ENCODE data around the gene COL4A2.

Gene COL4A2

GRCh38 chr13:110503979-110504499 is 197.0 kb downstream of the COL4A2 start:
- DNase-seq, result no peak

- DNase-seq, result no peak
Observed at GRCh38 chr13:110505594-110505993, 198.5 kb downstream of the COL4A2 start.

GRCh38 chr13:110506396-110506795 is 199.3 kb downstream of the COL4A2 start:
- no peak for DNase-seq

- DNase-seq, result peak in 1 of 2 experiments; percentile 16
Observed at GRCh38 chr13:110506859-110507566, 199.9 kb downstream of the COL4A2 start.

GRCh38 chr13:110507678-110508381 is 200.7 kb downstream of the COL4A2 start:
- no peak for DNase-seq

- peak; percentile 64 to 69 for DNase-seq
Observed at GRCh38 chr13:110509478-110509926, 202.4 kb downstream of the COL4A2 start.

GRCh38 chr13:110509971-110510786 is 203.1 kb downstream of the COL4A2 start:
- no peak for DNase-seq

GRCh38 chr13:110511509-110512181 is 204.6 kb downstream of the COL4A2 start:
- no peak for DNase-seq

- DNase-seq, result no peak
Observed at GRCh38 chr13:110512198-110512740, 205.2 kb downstream of the COL4A2 start.

- DNase-seq, result no peak
Observed at GRCh38 chr13:110516500-110516899, 209.4 kb downstream of the COL4A2 start.

- DNase-seq, result no peak
Observed at GRCh38 chr13:110517505-110518225, 210.6 kb downstream of the COL4A2 start.

- DNase-seq, result no peak
Observed at GRCh38 chr13:110518226-110518525, 211.1 kb downstream of the COL4A2 start.

- no peak for DNase-seq
Observed at GRCh38 chr13:110518571-110518970, 211.5 kb downstream of the COL4A2 start.

GRCh38 chr13:110519046-110519445 is 212.0 kb downstream of the COL4A2 start:
- DNase-seq, result no peak

GRCh38 chr13:110519506-110519905 is 212.4 kb downstream of the COL4A2 start:
- no peak for DNase-seq

- peak in 1 of 2 experiments; percentile 43 for DNase-seq
Observed at GRCh38 chr13:110520431-110521295, 213.6 kb downstream of the COL4A2 start.

GRCh38 chr13:110521296-110521680 is 214.2 kb downstream of the COL4A2 start:
- peak in 1 of 2 experiments; percentile 56 for DNase-seq

- no peak for DNase-seq
Observed at GRCh38 chr13:110521946-110522345, 214.9 kb downstream of the COL4A2 start.

GRCh38 chr13:110522721-110523120 is 215.6 kb downstream of the COL4A2 start:
- no peak for DNase-seq

- DNase-seq, result no peak
Observed at GRCh38 chr13:110523180-110523579, 216.1 kb downstream of the COL4A2 start.

Data from NCI-H187 (cell line).